GM18508 (cell line): ENCODE measurements around the gene BARX1.
"Not testable (repeated sequence)": the region's sequence is repeated elsewhere in the genome, so short reads cannot be mapped to it uniquely, and the experiment has no call there.

ENCODE experiments used
- ATAC-seq: cut with Tn5 transposase; IDR thresholded peaks from one replicate; pipeline ENCODE4 v1.9.1; 2021; ENCODE audit warnings: moderate number of reproducible peaks; ENCODE audit not compliant: insufficient read depth, unreplicated experiment

The BARX1 gene

GRCh38 chr9:93967020-93967803 lies 12.1 kb upstream of the BARX1 start:
- no peak for ATAC-seq

GRCh38 chr9:93965830-93966577 lies 10.8 kb upstream of the BARX1 start:
- ATAC-seq, result no peak

DNA sequence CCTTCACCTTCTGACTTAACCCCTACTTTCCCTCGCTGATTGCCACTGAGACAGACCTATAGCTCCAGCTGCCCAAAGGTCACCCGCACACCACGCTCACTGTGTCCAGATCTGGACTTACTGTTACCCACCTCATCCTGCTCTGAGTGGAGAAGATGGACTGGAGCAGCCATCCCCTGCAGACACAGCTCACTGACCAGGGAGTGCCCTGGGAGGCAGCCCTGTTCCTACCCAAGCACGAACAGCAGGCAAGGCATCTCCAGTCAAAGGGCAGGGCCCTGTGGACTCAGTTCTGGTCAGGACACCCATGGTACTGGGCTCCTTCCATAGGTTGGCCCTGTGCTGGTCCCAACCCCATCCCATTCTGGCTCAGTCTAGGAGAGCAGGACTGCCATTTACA lies 9.5 kb upstream of the BARX1 start:
- ATAC-seq, result no peak

GRCh38 chr9:93963969-93964368 lies 8.8 kb upstream of the BARX1 start:
- ATAC-seq, result no peak

- not testable (repeated sequence) for ATAC-seq
These were observed 8.3 kb upstream of the BARX1 start for GRCh38 chr9:93963489-93963888.

DNA sequence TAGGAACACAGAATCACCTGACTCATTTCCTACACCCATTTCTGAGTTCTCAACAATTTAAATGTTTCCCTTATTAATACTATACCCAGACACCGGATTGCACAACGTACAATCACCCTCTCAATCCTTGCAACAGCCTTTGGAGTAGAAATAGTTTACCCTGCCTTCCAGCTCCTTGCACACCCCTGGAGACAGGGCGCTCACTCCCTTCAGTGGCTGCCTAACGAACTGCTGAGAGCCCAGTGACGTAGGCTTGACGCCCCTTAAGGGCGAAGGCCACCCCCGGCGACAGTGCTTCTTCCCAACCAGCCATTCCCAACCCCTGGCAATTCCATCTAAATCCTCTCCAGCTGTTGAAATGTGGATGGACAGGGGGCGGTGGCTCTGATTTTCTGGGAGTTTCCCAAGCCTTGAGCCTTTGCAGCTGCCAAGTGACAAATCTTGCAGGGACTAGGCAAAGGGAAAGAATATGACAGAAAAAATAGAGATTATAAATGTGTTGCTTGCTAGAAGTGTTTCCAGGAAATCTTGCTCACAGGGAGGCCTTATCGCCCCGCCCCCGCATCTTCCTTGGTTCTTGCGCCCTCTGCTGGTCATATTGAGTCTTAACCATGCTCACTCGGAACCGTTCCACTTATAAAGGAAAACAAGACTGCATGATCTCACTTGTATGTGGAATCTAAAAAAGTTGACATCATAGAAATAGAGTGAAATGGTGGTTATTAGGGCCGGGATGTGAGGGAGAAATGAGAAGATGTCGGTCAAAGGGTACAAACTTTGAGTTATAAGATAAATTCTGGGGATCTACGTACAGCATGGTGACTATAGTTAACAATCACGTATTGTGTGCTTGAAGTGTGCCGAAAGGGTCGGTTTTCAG lies 7.6 kb upstream of the BARX1 start:
- ATAC-seq, result no peak

GRCh38 chr9:93962017-93962416 lies 6.9 kb upstream of the BARX1 start:
- no peak for ATAC-seq

DNA sequence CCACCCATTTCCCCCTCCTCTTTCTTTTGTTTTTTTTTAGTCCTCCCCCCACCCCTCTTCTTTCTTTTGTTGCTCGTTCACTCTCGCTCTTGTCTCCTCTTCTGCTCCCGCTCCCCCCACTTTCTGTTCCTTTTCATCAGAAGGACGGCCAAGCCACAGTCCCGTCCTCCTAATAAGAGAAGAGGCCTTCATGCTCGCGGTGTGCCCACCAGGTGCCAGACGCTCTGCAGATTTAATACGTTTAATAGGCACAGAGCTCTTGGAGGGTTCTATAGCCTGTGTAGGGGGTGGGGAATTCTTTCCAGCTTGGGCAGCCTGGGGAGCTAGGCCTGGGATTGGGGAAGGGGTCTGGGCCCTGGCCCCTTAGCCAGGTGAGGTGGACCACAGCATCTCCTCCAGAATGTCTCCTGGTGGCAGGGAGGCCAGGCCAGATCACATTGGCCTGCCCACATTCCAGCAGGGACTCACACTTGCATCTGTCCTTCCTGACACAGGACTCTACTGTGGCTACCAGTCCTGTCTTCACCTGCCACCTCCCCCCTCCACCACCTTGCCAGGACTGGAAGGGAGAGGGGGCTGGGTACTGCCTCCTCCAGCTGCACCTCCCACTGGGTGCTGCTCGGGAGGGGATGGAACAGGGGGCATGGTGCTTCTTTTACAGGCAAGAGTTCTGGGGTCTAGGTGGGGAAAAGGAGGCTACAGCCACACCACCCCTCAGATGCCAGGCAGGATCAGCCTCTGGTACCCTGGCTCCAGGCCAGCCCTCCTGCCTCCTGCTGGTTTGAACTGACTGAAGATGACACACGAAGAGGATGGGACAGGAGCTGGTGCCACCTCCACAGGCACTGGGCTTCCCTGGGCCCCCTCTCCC lies 6.1 kb upstream of the BARX1 start:
- ATAC-seq, result no peak

- ATAC-seq, result no peak
These were observed 5.2 kb upstream of the BARX1 start for GRCh38 chr9:93960221-93960970.

GRCh38 chr9:93959739-93960154 lies 4.6 kb upstream of the BARX1 start:
- ATAC-seq, result no peak

DNA sequence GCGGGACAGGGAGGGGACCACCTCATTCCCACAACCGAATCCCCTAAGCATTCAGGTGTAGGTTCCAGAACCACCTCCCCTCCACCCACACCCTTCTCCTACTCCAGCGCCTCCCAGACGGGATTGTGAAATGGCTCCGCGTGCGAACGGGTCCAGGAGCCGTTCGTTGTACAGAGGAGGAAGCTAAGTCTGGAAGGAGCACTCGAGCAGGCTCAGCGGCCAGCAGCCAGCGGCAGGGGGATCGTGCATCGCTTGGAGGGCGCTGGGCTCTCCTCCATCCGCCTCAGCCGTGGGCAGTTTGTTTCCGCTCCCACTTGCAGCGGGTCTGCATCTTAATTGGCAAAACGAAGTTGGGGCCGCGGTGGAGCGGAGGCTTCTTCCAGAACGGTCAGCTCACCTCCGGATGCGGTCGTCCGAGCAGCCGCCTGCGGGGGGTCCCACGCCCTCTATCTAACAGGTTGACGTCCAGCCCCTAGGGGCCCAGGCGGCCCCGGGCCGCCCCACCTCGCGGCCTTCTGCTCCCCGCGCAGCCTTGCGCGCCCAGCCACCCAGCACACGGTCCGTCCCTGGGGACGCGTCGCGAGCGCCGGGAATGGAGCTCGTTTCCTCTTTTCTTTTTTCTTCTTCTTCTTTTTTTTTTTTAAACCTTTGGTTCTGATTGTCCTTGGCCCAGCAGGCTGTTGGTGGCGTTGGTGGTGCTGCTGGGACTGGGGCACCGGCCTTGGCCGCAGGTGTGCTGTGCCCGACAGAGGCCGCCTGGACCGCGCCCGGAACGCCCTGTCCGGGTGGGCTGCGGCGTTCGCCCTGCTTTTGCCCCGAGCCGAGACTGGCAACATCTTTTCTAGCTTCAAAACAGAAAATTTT lies 3.9 kb upstream of the BARX1 start:
- no peak for ATAC-seq

DNA sequence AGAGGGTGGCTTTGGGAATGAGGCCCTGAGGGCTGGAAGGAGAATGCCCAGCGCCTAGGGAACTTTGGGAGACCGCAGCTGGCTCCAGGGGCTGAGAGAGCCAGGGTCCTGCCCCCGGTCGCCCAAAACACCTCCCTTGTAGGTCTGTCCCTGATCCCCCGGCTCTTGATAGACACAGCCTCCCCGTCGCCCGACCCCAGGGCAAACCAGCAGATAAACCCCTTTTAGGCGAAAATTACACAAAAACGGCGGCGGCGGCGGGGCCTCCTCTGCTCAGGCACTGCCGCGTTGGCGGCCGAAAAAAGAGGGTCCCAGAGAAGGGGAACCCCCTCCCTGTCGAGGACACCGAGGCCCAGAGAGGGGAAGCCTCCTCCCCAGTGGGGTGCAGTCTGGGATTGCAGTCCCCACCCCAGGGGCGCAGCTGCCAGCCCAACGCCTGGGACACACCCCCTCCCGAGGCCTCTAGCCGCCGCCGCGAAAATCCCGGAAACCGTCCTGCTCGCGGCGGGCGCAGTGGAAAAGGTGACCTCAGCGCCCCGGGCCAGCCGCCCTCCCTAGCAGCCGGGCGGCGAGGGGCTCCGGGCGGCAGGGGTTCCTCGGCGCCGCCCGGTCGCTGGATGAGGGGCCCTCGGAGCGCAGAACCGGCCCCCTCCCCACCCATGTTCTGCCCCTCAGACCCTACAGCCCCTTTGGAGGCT lies 3.1 kb upstream of the BARX1 start:
- no peak for ATAC-seq

DNA sequence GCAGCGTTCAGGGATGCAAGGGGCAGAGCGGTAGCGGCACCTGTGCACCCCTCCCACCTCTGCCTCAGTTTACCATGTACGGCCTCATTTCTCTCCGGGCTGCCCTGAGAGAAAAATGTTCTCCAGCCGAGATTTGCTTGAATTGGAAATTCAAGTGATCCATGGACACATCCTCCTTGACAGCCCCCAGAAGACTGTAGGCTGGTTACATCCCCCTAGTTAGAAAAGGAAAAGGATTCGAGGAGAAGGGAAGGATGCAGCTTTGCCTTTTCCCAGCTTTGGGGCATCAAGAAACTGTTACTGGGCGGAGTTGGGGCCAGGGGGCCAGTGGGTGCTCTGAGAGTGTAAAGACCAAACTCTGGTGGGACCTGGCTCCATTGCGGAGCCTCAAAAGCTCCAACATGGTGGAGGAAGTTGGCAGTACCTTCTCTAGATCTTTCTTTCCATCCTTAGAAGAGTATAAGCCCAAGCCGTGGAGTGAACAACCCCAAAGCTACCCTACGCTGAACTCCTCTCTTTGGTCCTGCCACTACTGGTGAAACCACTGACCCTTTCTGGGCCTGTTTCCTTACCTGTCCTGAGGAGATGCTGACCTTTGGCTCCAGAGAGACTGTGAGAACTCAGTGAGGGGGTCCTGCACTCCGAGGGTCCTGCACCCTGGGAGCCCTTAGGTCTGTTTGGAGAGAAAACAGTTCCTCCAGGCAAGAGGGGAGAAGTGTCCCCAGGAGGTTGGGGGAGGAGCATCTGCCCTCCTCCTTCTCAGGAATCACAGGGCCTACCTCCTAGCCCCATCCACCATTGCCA lies 1.0 kb upstream of the BARX1 start:
- ATAC-seq, result no peak

DNA sequence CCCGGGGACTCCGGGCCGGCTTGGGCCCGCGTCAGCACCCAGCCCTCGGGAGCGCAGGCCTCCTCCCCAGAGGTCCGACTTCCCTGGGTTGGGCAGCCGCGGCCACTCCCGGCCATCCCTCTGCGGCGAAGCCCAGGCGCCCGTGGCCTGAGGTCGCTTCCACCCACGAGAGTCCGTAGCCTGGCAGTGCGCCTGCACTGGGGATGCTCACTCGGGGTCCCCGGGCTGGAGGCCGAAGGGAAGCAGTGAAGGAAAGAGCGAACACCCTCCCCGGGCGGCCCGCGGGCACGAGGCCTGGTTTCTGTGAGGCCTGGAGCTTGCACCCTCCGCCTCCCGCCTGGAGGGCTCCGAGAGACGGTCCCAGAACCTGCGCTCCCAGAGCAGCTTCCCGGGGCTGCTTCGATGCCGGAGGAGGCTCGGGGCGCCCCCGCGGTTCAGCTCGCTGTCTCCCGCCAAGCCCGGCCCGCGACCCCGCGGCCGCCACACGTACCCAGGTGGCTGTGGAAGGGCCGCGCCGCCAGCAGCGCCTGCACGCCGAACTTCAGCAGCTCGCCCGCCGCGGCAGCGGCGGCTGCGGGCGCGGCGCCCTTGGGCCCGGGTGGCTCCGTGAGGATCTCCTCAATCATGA lies 607 bp downstream of the BARX1 start:
- ATAC-seq, result no peak

GRCh38 chr9:93953496-93954433 lies 1.4 kb downstream of the BARX1 start:
- no peak for ATAC-seq
